ENCODE measurements around the gene TDRKH. TPM values are rescaled to one million over a fixed set of nuclear protein-coding genes. Genes with fewer than 3 reads are reported as not detected.

The TDRKH gene
- total RNA-seq, 1 experiment from 2014 or later = 25.7 TPM

- no TSS peak for BruUV-seq (replicated peaks)
- Mint-ChIP-seq H3K4me1 (ENCODE audit: low read depth, unreplicated experiment) (no peaks in the 10 kb centered on the region), H3K36me3 (ENCODE audit: insufficient read depth, unreplicated experiment) (no peaks in the 10 kb centered on the region), H3K27ac (ENCODE audit: unreplicated experiment) (no peak overlapping the region), H3K9me3 (ENCODE audit: low read depth, unreplicated experiment) (no peaks in the 10 kb centered on the region), H3K27me3 (ENCODE audit: unreplicated experiment) (peaks cover 73% of the 10 kb centered on the region), H3K4me3 (ENCODE audit: low read depth, unreplicated experiment) (no peak overlapping the region)
- TF ChIP-seq CTCF (IDR thresholded peaks at IDR 0.05; ENCODE audit: unreplicated experiment) = no peak
- DNase-seq = no peak
- intact Hi-C loops (cut with micrococcal nuclease; ENCODE audit: unreplicated experiment) = no loop called here
- CTCF ChIA-PET = interaction anchor here (0.7 kb wide), 1 partner anchor 12 kb away, joined by 3 read pairs; no protein-coding TSS in a partner anchor
These were observed 19.1 kb upstream of the TDRKH start for GRCh38 chr1:151809290-151809984.

GRCh38 chr1:151807766-151808165 lies 17.5 kb upstream of the TDRKH start:
- no peaks in the 10 kb centered on the region for H3K4me1 Mint-ChIP-seq (ENCODE audit: low read depth, unreplicated experiment)
- no peak for DNase-seq
- no peaks in the 10 kb centered on the region for H3K9me3 Mint-ChIP-seq (ENCODE audit: low read depth, unreplicated experiment)
- H3K27ac Mint-ChIP-seq (ENCODE audit: unreplicated experiment) = no peak overlapping the region
- no peak for TF ChIP-seq CTCF (IDR thresholded peaks at IDR 0.05; ENCODE audit: unreplicated experiment)
- intact Hi-C loops (cut with micrococcal nuclease; ENCODE audit: unreplicated experiment) = no loop called here
- no peak overlapping the region for H3K4me3 Mint-ChIP-seq (ENCODE audit: low read depth, unreplicated experiment)
- BruUV-seq (replicated peaks) = no TSS peak
- H3K27me3 Mint-ChIP-seq (ENCODE audit: unreplicated experiment) = peaks cover 73% of the 10 kb centered on the region
- no peaks in the 10 kb centered on the region for H3K36me3 Mint-ChIP-seq (ENCODE audit: insufficient read depth, unreplicated experiment)
- CTCF ChIA-PET = no interaction called here

- intact Hi-C loops (cut with micrococcal nuclease; ENCODE audit: unreplicated experiment) = no loop called here
- Mint-ChIP-seq H3K27ac (ENCODE audit: unreplicated experiment) (no peak overlapping the region), H3K9me3 (ENCODE audit: low read depth, unreplicated experiment) (no peaks in the 10 kb centered on the region), H3K27me3 (ENCODE audit: unreplicated experiment) (peaks cover 71% of the 10 kb centered on the region), H3K36me3 (ENCODE audit: insufficient read depth, unreplicated experiment) (no peaks in the 10 kb centered on the region), H3K4me1 (ENCODE audit: low read depth, unreplicated experiment) (no peaks in the 10 kb centered on the region), H3K4me3 (ENCODE audit: low read depth, unreplicated experiment) (no peak overlapping the region)
- DNase-seq = no peak
- CTCF ChIA-PET = no interaction called here
- BruUV-seq (replicated peaks) = no TSS peak
- no peak for TF ChIP-seq CTCF (IDR thresholded peaks at IDR 0.05; ENCODE audit: unreplicated experiment)
These were observed 16.8 kb upstream of the TDRKH start for GRCh38 chr1:151807131-151807530.

- Mint-ChIP-seq H3K9me3 (ENCODE audit: low read depth, unreplicated experiment) (no peaks in the 10 kb centered on the region), H3K27me3 (ENCODE audit: unreplicated experiment) (peaks cover 71% of the 10 kb centered on the region), H3K36me3 (ENCODE audit: insufficient read depth, unreplicated experiment) (no peaks in the 10 kb centered on the region), H3K27ac (ENCODE audit: unreplicated experiment) (no peak overlapping the region), H3K4me3 (ENCODE audit: low read depth, unreplicated experiment) (no peak overlapping the region), H3K4me1 (ENCODE audit: low read depth, unreplicated experiment) (no peaks in the 10 kb centered on the region)
- no peak for TF ChIP-seq CTCF (IDR thresholded peaks at IDR 0.05; ENCODE audit: unreplicated experiment)
- CTCF ChIA-PET = no interaction called here
- intact Hi-C loops (cut with micrococcal nuclease; ENCODE audit: unreplicated experiment) = no loop called here
- BruUV-seq (replicated peaks) = no TSS peak
- DNase-seq = no peak
These were observed 15.9 kb upstream of the TDRKH start for GRCh38 chr1:151806170-151806569.

All from Calu3 (cell line).